ENCODE results near the gene EGFLAM.
A peak's percentile ranks its signal among the peaks of the same experiment; 100 is the strongest.

Gene EGFLAM

DNA sequence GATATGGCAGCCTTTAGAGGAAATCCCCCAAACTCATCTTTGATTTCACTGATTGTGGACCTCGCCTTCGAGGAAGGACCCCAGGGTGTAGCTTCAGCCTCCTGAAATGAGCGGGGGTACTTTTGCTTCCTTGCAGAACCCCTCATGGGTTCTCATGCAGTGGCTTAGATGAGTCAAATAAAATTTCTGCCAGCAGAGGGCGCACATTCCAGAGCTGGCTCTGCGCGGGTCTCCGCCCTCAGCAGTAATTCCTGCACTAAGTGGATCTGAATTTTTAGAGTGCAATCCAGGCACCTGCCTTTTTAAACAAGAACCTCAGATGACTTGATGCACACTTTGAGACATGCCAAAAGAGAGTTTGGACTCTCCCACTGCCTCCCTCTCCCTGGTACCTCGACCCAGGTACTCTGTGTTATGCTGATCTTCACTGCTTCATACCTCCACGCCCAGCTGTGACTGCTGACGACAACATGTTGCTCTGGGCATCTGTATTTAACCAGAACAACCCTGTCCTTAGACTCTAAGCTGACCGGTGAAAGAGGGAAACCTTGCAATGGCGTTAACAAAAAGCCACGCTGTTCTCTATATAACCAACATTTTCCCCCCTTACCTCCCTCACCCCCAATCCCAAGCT lies 7.3 kb downstream of the EGFLAM start:
- peak; percentile 44 for DNase-seq (ENCODE audit: low spot score)

DNA sequence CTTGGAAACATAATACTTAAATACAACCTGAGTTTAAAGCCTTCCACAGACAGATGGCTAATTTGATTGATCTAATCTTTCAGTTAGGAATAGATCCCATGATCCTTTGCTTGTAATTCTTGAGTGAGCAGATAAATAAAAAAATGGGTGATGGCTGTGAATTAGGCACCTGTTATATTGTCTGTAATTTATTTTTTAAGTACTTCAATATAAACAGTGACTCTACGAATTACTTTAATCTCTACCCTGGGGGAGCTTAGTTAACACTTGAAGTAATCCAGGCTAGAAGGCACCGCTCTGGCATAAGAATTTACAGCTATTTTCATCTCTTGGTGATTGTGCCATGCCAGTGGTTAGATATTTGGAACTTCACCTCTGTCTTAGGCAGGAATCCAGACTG lies 9.0 kb downstream of the EGFLAM start:
- DNase-seq (ENCODE audit: low spot score) = no peak

DNA sequence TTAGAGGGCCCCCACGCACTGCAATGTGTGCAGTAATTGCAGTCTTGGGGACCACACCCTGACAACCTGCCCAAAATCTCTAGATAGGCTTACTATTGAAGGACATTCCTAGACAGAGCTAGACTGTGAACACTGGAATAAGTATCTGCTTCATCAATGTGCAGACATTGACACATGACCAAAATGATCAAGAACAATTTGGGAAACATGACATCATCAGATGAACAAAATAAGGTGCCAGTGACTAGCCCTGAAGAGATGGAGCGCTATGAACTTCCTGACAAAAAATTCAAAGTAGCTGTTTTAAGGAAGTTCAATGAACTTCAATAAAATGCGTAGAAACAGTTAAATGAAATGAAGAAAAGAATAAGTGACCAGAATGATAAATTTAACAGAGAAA lies 15.3 kb downstream of the EGFLAM start:
- DNase-seq (ENCODE audit: low spot score) = no peak

DNA sequence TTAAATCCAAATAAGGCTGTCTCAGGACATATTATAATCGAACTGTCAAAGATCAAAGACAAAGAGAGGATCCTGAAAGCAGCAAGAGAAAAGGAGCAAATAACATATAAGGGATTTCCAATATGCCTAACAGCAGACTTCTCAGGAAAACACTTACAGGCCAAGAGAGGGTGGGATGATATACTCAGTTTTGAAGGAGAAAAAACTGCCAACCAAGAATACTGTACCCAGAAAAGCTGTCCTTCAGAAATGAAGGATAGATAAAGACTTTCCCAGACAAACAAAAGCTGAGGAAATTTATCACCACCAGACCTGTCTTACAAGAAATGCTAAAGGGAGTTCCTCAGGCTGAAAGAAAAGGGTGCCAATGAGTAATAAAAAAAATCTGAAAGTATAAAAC lies 16.0 kb downstream of the EGFLAM start:
- no peak for DNase-seq (ENCODE audit: low spot score)

DNA sequence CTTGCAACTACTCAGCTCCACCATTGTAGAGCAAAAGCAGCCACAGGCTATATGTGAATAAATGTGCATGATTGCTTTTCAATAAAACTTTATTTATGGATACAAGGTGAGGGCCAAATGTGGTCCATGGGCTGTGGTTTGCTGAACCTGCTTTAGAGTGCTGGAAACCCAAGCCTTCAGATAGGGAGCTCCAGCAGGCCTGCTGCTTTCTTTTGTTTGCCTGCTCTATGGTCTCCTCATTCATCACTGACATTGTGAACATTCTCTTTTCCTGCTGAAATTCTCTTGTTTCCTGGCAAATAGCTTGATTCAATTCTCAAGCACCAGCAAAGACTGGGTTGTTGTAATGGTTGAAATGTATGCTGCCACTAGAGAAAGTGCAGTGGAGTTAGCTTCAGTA lies 26.0 kb downstream of the EGFLAM start:
- no peak for DNase-seq (ENCODE audit: low spot score)

DNA sequence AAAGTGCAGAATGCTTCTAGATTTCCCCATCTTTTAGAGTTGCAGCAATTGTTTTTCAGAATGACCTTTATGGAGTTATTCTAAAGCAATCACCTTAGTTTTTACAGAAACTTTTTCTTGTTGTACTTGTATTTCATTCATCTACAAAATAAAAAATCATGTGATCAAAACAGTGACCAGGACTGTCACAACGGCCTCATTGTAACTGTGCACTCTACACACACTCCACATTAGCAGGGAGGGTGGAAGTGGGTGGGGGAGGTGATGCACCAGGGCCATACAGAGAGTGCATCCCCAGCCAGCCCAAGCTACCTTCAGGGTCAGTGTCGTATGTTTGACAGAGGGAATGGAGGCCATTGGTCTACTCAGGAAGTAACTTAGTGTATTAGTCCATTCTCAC lies 26.9 kb downstream of the EGFLAM start:
- DNase-seq (ENCODE audit: low spot score) = no peak

DNA sequence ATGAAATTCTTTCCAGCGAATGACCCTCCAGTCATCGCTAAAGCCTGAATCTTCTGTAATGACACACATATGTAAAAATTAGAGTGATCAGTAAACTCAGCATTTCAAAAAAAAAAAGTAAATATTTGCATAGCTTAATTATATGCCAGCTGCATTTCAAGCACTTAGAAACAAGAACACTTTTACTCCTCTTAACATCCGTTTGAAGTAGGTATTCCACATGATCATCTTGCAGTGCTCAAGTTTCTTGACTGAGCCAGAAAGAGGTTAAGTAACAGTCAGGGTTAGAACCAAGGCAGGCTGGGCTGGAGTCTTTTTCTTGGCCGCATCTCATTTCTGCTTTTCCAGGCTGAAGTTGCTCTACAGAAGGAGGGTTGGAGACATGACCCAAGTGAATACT lies 27.6 kb downstream of the EGFLAM start:
- DNase-seq (ENCODE audit: low spot score) = no peak

DNA sequence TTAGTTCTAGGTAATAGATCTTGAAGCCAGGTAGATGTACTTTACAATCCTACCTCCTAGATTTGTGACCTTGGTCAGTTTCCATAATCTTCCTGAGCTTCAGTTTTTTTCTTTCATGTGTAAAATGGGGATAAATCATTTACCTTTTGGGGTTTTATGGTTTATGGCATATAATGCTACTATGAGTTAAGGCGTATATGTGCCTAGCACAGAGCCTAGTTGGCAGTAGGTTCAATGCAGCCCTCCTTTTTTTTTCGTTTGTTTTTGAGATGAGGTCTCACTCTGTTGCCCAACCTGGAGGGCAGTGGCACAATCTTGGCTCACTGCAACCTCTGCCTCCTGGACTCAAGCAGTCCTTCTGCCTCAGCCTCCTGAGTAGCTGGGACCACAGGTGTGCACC lies 28.8 kb downstream of the EGFLAM start:
- DNase-seq (ENCODE audit: low spot score) = no peak

DNA sequence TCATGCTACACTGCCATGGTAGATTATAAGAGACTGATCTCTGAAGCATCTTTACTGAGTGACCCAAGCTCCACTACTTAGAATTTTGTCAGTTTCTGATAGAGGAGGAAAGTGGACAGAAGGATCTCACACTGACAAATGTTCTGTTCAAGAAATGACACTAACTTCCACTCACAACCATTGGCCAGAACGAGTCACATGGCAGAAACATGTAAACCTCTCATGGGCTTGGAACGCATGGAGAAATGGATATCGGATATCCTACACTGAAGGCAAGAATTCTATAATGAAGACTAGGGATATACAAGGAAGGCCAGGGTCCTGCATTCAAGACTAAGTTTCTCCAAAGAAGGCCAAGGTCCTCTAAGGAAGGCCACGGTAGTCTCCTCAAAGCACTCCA lies 31.1 kb downstream of the EGFLAM start:
- no peak for DNase-seq (ENCODE audit: low spot score)

DNA sequence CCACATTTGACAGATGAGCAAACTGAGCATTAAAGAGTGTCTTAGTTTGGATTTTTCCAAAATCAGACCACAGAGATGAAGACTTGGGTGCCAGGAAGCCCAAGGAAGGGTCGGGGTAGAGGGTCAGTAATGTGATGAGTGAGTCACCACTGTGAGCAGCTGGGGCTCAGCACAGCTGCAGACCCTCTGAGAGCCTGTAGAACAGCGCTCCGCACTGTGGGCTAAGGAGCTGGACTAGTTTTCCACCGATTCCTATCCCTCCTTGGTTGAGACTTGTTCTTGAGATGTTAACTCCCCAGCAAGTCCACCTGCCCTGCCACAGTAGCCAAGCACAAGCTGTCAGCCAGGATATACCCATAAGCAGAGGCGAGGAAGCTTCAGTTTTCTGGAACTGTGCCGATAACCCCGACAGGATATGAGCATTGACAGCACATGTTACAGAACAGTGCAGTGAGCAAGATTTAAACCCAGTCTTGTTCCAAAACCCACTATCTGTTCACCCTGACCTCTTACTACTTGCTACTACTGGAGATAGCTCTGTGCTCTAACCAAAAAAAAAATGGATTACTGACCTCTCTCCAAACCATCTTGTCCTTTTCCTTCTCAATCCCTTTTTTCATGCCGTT lies 31.8 kb downstream of the EGFLAM start:
- DNase-seq (ENCODE audit: low spot score) = no peak

DNA sequence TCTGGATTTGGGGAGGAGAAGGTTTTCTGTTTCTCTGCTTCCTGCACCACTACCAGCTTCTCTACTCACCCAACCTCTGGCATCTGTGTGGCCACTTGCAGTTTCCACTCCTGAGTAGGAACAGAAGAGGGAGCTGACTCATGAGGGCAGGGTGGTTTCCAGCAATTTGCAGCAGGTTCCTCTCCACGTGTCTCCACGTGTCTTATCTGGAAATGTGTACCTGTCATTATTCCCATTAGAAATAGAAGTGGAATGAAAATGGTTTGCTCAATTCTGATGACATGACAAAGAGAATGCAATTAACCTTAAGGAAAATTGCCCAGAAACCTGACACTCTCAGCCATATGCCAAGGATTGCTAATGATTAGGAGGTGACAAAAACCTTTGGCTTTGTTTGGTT lies 33.0 kb downstream of the EGFLAM start:
- no peak for DNase-seq (ENCODE audit: low spot score)

DNA sequence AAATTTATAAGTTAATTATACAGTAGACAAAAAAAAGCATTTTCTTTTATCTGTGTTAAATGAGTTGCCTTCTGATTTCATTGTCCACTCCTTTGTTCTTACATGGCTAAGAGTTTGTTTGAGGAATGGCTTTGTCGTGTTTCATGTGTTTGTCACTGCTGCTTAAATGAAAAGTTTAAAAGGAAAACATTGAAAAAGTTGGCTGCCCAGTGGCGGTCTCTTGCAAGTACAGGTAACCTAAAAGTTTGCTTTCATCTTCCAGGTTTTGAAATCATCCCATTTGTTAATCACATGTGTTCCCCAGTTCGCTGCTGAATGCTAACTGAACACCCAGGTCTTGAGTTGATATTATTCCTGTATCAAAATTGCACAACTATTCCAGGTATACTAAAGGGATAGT lies 33.9 kb downstream of the EGFLAM start:
- DNase-seq (ENCODE audit: low spot score) = no peak

DNA sequence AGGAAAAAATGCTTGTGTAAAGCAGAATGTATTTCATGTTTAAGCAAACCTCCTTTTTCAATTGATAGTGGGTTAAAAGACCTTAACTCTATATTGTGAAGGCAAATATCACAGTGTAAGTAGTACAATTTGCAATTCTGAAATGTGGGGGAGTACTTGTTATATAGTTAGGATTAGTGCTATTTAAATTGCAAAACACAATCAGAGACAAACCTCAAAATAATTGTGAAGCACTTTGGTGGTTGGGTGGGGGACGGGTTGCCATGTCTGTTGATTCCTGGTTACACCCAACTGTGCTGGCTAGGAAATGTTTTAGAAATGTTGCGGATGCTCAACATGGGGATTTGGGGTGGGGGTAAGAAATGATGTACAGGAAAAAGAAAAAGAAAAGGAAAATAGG lies 37.4 kb downstream of the EGFLAM start:
- DNase-seq (ENCODE audit: low spot score) = no peak

DNA sequence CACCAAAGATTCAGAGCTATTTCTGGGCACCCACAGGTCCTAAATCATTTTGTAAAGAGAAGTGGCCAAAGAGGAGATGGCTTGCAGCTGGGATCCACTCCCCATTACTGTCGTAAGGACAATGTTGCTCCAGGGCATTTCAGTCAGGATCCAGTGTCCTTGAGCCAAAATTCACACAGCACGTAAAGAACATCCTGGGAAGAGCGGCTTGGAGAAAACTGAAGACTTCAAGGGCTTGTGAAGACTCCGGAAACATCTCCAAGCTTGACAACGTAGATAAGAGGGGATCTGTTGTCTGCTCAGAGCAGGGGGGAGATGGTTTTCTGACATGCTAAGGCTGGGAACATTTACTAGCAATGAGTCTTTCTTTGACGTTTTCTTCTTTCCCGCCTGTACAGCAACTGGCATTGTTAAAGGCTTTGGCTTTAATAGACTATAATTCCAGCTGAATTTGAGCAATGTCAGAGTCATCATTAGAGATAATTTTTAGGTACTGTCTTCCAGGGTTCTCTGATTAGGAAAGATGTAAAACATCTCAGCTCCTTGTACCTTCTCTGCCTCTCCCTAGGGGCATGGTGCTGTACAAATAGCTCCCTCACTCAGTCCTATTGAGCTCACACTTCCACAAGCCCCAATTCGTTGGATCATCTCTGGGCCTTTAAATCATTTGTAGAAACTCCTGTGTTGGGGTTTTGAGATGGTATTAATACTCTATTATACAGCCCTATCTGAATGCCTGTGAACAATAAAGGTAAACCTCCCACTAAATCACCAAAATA lies 39.7 kb downstream of the EGFLAM start:
- no peak for DNase-seq (ENCODE audit: low spot score)

DNA sequence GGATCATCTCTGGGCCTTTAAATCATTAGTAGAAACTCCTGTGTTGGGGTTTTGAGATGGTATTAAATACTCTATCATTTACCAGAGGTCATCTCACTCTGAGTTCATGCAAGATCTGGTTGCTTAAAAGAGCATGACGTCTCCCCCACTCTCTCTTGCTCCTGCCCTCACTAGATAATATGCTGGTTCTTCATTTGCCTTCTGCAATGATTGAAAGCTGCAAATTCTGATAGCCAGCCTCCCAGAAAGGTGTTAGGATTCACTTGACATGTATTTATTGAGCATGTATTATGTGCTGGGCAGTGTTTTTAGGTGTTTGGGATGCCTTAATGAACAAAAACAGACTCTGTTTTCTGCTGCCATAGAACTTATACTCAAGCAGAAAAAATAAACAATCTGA lies 41.2 kb downstream of the EGFLAM start:
- DNase-seq (ENCODE audit: low spot score) = no peak

DNA sequence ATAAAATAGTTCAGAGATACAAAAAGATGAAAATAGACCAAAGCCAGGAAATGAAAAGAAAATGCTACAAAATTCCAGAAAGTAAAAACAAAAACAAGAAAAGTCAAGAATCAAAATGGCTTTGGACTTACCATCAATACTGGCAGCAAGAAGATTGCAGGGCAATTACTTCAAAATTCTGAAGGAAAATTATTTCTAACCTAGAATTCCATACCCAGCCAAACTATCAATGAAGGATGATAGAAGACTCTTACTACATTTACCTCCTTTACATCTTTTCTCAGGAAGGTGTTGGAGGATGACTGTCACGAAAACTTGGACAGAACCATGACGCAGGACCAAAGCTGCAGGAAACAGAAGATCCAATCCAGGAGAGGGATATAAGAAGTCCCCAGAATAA lies 46.8 kb downstream of the EGFLAM start:
- DNase-seq (ENCODE audit: low spot score) = no peak

DNA sequence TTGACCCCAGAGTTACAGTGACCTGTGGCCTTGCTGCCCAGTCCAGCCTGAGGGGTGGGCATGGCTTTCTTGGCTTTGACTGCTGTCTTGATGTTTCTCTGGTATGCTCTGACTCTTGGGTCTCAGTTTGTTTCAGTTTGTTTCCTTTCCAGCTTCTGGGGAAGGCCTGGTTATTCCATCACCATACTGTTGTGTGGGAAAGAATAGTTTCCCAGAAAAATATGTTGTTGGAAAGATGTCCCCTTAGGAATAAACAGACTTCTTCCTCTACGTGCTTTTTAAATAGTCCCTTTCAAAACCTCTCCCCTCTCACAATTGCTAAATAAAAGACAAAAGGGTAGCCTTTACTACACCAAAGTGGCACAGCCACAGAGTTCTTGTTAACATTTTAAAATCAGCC lies 49.5 kb downstream of the EGFLAM start:
- DNase-seq (ENCODE audit: low spot score) = no peak

DNA sequence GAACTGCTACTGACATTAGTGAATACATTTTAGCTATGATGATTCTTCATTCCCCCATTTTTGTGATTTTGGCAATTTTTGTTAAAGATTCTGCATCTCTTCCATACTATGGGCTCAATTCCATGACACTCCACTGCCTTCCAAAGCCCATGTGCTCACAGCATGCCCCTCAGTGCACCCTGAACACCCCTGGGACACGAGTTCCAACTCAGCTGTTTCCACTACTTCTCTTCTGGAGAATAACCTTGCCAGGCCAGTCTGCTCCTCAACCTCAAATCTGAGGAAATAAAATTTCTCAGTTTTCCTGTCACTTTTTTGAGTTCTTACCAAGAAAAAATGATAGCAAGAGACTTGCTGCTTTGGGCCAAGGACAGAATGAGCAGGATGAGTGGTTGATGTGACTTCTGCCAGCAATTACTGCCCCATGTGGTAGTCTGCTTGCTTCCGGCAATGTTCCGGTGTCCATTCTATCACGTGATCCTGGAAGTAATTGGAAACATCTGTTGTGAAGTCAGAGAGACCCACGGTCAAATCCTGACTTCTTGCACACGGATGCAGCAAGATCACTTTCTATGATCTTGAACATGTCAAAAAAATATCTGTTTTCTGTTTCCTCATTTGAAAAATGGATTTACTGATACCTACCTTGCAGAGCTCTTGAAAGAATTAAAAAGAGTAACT lies 58.3 kb downstream of the EGFLAM start:
- DNase-seq (ENCODE audit: low spot score) = no peak

DNA sequence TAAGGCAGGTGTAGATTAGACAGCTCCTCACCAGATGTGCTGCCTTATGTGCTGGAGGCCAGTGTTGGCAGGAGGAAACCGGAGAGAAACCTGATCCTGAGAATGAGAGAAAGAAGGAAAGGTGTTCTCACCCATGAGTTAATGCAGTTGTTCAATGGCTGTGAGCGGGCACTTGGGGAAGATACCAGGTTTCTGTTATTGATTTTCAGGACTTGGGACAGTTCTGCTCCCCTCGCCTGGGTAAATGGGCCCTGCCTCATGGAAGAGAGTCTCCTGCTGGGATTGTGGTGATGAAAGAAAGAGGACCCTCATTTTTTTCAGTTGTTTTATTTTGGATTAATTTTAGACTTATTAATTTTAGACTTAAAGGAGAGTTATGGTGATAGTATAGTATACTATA lies 59.5 kb downstream of the EGFLAM start:
- DNase-seq (ENCODE audit: low spot score) = no peak

DNA sequence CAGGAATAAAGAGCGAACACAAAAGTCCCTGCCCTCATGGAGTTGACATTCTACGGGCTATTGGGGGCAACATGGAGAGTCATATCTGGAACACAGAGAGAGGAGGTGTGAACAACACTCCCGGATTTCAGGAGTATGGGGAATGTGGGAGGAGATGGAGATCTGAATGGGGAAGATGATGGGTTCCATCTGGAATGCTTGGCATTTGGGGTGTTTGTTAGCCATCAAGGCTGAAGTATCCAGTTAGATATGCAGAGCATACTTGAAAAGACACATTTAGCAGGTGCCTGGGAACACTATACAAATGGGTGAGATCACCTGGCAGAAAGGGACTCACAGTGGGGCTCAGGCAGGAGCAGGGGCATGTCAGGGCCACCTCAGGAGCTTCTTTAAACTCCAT lies 61.1 kb downstream of the EGFLAM start:
- no peak for DNase-seq (ENCODE audit: low spot score)

DNA sequence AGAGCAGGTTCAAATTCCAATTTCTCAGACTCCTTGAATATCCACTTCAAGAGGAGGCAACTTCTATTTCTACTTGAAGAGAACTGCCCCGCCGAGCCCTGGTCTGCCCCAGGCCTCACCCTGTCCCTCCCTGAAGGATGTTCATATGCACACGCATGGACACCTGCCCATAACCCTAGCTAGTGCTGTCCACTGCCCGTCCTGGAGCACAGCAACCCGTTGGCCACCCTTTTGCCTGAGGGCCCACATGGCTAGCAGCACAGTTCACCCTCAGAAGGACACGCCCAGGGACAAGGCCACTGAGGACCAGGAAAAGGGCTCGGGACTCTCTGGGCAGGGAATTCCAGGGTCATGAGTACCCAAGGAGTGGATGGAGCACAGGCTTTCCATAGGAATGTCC lies 63.6 kb downstream of the EGFLAM start:
- DNase-seq (ENCODE audit: low spot score) = no peak

DNA sequence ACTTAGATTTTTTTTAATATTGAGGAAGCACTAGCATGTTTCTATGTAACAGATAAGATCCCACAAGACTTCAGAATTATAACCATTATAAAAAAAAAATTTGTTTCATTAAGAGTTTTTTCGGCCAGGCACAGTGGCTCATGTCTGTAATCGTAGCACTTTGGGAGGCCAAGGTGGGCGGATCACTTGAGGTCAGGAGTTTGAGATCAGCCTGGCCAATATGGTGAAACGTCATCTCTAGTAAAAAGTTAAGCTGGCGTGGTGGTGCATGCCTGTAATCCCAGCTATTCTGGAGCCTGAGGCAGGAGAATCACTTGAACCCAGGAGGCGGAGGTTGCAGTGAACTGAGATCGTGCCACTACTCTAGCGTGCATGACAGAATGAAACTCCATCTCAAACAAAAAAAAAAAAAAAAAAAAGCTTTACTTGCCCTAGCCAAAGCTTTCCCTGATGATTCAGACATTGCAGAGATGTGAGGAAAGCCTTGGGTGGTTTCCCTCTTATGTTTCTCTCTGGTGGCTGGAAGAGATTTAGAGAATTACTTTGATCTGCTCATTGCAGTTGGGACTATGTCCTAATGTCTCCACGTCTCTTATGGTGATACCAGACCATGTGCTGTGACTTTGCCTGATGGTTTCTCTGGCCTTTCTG lies 65.4 kb downstream of the EGFLAM start:
- no peak for DNase-seq (ENCODE audit: low spot score)

Data from HuH-7.5 (cell line).